Adrenal gland (tissue), 5 donors: ENCODE measurements around the gene ZNF180.

Source experiments
- POLR2A ChIP-seq, 2 donors: fragments of 450-650 bp; IDR thresholded peaks; one replicate each; pipeline ENCODE4 v1.6.1; 2017; ENCODE audit warnings: antibody characterized with exemption in 2 of 2, mild to moderate bottlenecking in 2 of 2, moderate library complexity in 1 of 2
- TF ChIP-seq, protein P1 (sequence below), 6 experiments: fragments of 450-650 bp in 4 of 6; fragments of 200-600 bp in 2 of 6; sonication (generic) in 1 of 6; IDR thresholded peaks; 1 replicate in 5 of 6; 2 replicates in 1 of 6; pipeline versions ENCODE4 v1.5.1 to v1.8.0; 2016 to 2021; ENCODE audit warnings: antibody characterized with exemption in 6 of 6, mild to moderate bottlenecking in 2 of 6, moderate library complexity in 1 of 6
- donor health status: DM: no; HTN: no; CAD: no.

DNA sequence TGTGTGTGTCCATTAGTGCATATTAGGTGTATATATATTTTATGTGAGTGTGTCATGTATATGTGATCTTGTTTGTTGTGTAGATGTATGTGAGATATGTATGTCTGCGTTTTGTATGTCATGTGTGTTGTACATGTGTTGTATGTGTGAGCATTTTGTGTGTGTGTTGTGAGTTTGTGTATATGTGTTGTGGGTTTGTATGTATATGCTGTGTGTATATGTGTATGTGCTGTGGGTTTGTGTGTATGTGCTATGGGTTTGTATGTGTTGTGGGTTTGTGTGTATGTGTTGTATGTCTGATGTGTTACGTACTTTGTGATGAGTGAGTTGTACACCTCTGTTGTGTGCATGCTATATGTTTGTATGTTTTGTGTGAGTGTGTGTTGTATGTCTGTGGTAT lies 21.0 kb upstream of the ZNF180 start:
- TF ChIP-seq, protein P1, sequence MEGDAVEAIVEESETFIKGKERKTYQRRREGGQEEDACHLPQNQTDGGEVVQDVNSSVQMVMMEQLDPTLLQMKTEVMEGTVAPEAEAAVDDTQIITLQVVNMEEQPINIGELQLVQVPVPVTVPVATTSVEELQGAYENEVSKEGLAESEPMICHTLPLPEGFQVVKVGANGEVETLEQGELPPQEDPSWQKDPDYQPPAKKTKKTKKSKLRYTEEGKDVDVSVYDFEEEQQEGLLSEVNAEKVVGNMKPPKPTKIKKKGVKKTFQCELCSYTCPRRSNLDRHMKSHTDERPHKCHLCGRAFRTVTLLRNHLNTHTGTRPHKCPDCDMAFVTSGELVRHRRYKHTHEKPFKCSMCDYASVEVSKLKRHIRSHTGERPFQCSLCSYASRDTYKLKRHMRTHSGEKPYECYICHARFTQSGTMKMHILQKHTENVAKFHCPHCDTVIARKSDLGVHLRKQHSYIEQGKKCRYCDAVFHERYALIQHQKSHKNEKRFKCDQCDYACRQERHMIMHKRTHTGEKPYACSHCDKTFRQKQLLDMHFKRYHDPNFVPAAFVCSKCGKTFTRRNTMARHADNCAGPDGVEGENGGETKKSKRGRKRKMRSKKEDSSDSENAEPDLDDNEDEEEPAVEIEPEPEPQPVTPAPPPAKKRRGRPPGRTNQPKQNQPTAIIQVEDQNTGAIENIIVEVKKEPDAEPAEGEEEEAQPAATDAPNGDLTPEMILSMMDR (IDR thresholded peaks at IDR 0.05), result no peak
- TF ChIP-seq POLR2A (IDR thresholded peaks at IDR 0.05), result no peak
